OCI-LY1 (cell line): ENCODE data around the gene CDC42EP3.

Experiments used
- H2AFZ ChIP-seq: fragments of 200-600 bp; sonication (generic), shearing (Covaris generic); 2 replicates; pipeline ENCODE4 v1.6.0; 2014; ENCODE audit warnings: antibody characterized with exemption, mild to moderate bottlenecking, low read length
- H3F3A ChIP-seq: fragments of 200-600 bp; sonication (generic), shearing (Covaris generic); 2 replicates; pipeline ENCODE4 v1.6.0; 2014; ENCODE audit warnings: mild to moderate bottlenecking, antibody characterized with exemption, low read length, moderate library complexity; ENCODE audit not compliant: insufficient read depth
- H3K27ac ChIP-seq: fragments of 200-600 bp; sonication (generic); 2 replicates; pipeline ENCODE4 v1.5.1; 2014; ENCODE audit warnings: low read length, mixed run types, mild to moderate bottlenecking, low read depth; ENCODE audit not compliant: poor library complexity, severe bottlenecking
- H3K27me3 ChIP-seq: fragments of 200-600 bp; sonication (generic); 2 replicates; pipeline ENCODE4 v1.6.0; 2014; ENCODE audit warnings: antibody characterized with exemption, mild to moderate bottlenecking, low read length, moderate library complexity; ENCODE audit not compliant: insufficient read depth
- H3K36me3 ChIP-seq: fragments of 200-600 bp; sonication (generic); 2 replicates; pipeline ENCODE4 v1.6.1; 2014; ENCODE audit warnings: mild to moderate bottlenecking, antibody characterized with exemption, low read length, moderate library complexity, mixed read lengths; ENCODE audit not compliant: insufficient read depth
- H3K4me1 ChIP-seq: fragments of 200-600 bp; sonication (generic); 2 replicates; pipeline ENCODE4 v1.5.1; 2014; ENCODE audit warnings: mild to moderate bottlenecking, low read length, moderate library complexity; ENCODE audit not compliant: insufficient read depth, severe bottlenecking
- H3K4me2 ChIP-seq: fragments of 200-600 bp; sonication (generic), shearing (Covaris generic); 2 replicates; pipeline ENCODE4 v1.6.1; 2014; ENCODE audit warnings: low read length
- H3K4me3 ChIP-seq: fragments of 200-600 bp; sonication (generic); 2 replicates; pipeline ENCODE4 v1.5.1; 2014; ENCODE audit warnings: low read length, low read depth, mild to moderate bottlenecking, mixed read lengths; ENCODE audit not compliant: poor library complexity, severe bottlenecking
- H3K79me2 ChIP-seq: fragments of 200-600 bp; shearing (Covaris generic); 2 replicates; pipeline ENCODE4 v1.6.1; 2016; ENCODE audit warnings: mixed run types, low read length, mixed read lengths; ENCODE audit not compliant: insufficient read depth
- H3K9ac ChIP-seq: fragments of 200-600 bp; sonication (generic), shearing (Covaris generic); 2 replicates; pipeline ENCODE4 v1.6.1; 2014; ENCODE audit warnings: mild to moderate bottlenecking, low read length, mixed read lengths
- H3K9me2 ChIP-seq: fragments of 200-600 bp; sonication (generic), shearing (Covaris generic); 2 replicates; pipeline ENCODE4 v1.6.1; 2014; ENCODE audit warnings: low read depth, mild to moderate bottlenecking, low read length, mixed read lengths
- H3K9me3 ChIP-seq: fragments of 200-600 bp; shearing (Covaris generic); 2 replicates; pipeline ENCODE4 v1.6.1; 2014; ENCODE audit warnings: low read length, mixed read lengths
- H4K20me1 ChIP-seq: fragments of 200-600 bp; sonication (generic), shearing (Covaris generic); 2 replicates; pipeline ENCODE4 v1.6.0; 2016; ENCODE audit warnings: mild to moderate bottlenecking, low read length; ENCODE audit not compliant: insufficient read depth
- CTCF ChIP-seq: fragments of 200-600 bp; sonication (generic), shearing (Covaris generic); IDR thresholded peaks from 2 replicates; pipeline ENCODE4 v1.5.1; 2017; ENCODE audit warnings: mild to moderate bottlenecking, antibody characterized with exemption, low read length, moderate library complexity, mixed read lengths
- EZH2 ChIP-seq: fragments of 200-600 bp; sonication (generic), shearing (Covaris generic); IDR thresholded peaks from 2 replicates; pipeline ENCODE4 v1.8.0; 2017; ENCODE audit warnings: borderline replicate concordance, mixed run types, mild to moderate bottlenecking, antibody characterized with exemption, low read length, moderate library complexity, mixed read lengths

Gene CDC42EP3

GRCh38 chr2:37623406-37623805 is 48.0 kb downstream of the CDC42EP3 start:
- no peak overlapping the region for H2AFZ ChIP-seq
- H3F3A ChIP-seq: no peaks in the 10 kb centered on the region
- no peaks in the 10 kb centered on the region for H4K20me1 ChIP-seq
- no peak overlapping the region for H3K4me3 ChIP-seq
- peaks cover 10% of the 10 kb centered on the region for H3K4me1 ChIP-seq
- H3K79me2 ChIP-seq: no peaks in the 10 kb centered on the region
- H3K9me2 ChIP-seq: no peaks in the 10 kb centered on the region
- no peak for TF ChIP-seq EZH2
- no peak for TF ChIP-seq CTCF
- no peak overlapping the region for H3K4me2 ChIP-seq
- H3K27ac ChIP-seq: no peak overlapping the region
- H3K36me3 ChIP-seq: no peaks in the 10 kb centered on the region
- no peaks in the 10 kb centered on the region for H3K27me3 ChIP-seq
- no peak overlapping the region for H3K9ac ChIP-seq
- no peaks in the 10 kb centered on the region for H3K9me3 ChIP-seq

GRCh38 chr2:37622450-37623100 is 48.9 kb downstream of the CDC42EP3 start:
- no peaks in the 10 kb centered on the region for H3K9me3 ChIP-seq
- H3K4me3 ChIP-seq: no peak overlapping the region
- H3K27me3 ChIP-seq: no peaks in the 10 kb centered on the region
- H3F3A ChIP-seq: no peaks in the 10 kb centered on the region
- H3K36me3 ChIP-seq: no peaks in the 10 kb centered on the region
- no peaks in the 10 kb centered on the region for H3K9me2 ChIP-seq
- H3K9ac ChIP-seq: no peak overlapping the region
- H3K4me2 ChIP-seq: no peak overlapping the region
- H3K27ac ChIP-seq: no peak overlapping the region
- H4K20me1 ChIP-seq: no peaks in the 10 kb centered on the region
- H3K79me2 ChIP-seq: no peaks in the 10 kb centered on the region
- no peak overlapping the region for H2AFZ ChIP-seq
- peaks cover 10% of the 10 kb centered on the region for H3K4me1 ChIP-seq
- TF ChIP-seq EZH2 (no peak), CTCF (no peak)

- peaks cover 10% of the 10 kb centered on the region for H3K4me1 ChIP-seq
- no peak overlapping the region for H3K27ac ChIP-seq
- H4K20me1 ChIP-seq: no peaks in the 10 kb centered on the region
- no peak overlapping the region for H3K4me2 ChIP-seq
- no peaks in the 10 kb centered on the region for H3K9me2 ChIP-seq
- no peaks in the 10 kb centered on the region for H3K27me3 ChIP-seq
- H3K36me3 ChIP-seq: no peaks in the 10 kb centered on the region
- H3F3A ChIP-seq: no peaks in the 10 kb centered on the region
- H3K9ac ChIP-seq: no peak overlapping the region
- no peaks in the 10 kb centered on the region for H3K79me2 ChIP-seq
- no peaks in the 10 kb centered on the region for H3K9me3 ChIP-seq
- no peak overlapping the region for H3K4me3 ChIP-seq
- no peak for TF ChIP-seq CTCF
- no peak for TF ChIP-seq EZH2
- H2AFZ ChIP-seq: no peak overlapping the region
Measured at GRCh38 chr2:37621199-37621598, 50.2 kb downstream of the CDC42EP3 start.
